22Rv1 (cell line): ENCODE data around the gene PCSK5.

Experiments used
- ZFX ChIP-seq: fragments of 450-650 bp; IDR thresholded peaks from 2 replicates; pipeline ENCODE4 v1.6.1; 2017; ENCODE audit warnings: antibody characterized with exemption, borderline replicate concordance
- TF ChIP-seq, protein P1 (sequence below): fragments of 450-650 bp; IDR thresholded peaks from 2 replicates; pipeline ENCODE4 v1.5.1; 2017; ENCODE audit warnings: mild to moderate bottlenecking

DNA sequence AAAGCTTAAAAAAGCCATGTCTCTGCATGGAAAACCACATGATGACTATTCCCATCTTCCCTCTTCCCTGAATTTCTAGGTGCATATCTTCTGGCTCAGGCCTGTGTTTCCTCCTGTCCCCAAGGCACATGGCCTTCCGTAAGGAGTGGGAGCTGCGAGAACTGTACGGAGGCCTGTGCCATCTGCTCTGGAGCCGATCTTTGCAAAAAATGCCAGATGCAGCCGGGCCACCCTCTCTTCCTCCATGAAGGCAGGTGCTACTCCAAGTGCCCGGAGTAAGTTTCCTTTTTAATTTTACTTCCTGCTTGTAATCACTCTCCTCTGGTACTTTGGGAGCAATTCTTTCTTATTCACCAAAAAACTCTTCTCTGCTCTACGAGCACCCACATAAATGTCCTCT is 420.1 kb downstream of the PCSK5 start:
- TF ChIP-seq, protein P1, sequence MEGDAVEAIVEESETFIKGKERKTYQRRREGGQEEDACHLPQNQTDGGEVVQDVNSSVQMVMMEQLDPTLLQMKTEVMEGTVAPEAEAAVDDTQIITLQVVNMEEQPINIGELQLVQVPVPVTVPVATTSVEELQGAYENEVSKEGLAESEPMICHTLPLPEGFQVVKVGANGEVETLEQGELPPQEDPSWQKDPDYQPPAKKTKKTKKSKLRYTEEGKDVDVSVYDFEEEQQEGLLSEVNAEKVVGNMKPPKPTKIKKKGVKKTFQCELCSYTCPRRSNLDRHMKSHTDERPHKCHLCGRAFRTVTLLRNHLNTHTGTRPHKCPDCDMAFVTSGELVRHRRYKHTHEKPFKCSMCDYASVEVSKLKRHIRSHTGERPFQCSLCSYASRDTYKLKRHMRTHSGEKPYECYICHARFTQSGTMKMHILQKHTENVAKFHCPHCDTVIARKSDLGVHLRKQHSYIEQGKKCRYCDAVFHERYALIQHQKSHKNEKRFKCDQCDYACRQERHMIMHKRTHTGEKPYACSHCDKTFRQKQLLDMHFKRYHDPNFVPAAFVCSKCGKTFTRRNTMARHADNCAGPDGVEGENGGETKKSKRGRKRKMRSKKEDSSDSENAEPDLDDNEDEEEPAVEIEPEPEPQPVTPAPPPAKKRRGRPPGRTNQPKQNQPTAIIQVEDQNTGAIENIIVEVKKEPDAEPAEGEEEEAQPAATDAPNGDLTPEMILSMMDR: no peak
- no peak for TF ChIP-seq ZFX
